GM18519 (cell line): Measurements from ENCODE around the gene FRY.

Experiments used
- ATAC-seq: cut with Tn5 transposase; IDR thresholded peaks from one replicate; pipeline ENCODE4 v1.9.1; 2021; ENCODE audit warnings: mild to moderate bottlenecking, moderate library complexity; ENCODE audit not compliant: unreplicated experiment, low FRiP score

The FRY gene

DNA sequence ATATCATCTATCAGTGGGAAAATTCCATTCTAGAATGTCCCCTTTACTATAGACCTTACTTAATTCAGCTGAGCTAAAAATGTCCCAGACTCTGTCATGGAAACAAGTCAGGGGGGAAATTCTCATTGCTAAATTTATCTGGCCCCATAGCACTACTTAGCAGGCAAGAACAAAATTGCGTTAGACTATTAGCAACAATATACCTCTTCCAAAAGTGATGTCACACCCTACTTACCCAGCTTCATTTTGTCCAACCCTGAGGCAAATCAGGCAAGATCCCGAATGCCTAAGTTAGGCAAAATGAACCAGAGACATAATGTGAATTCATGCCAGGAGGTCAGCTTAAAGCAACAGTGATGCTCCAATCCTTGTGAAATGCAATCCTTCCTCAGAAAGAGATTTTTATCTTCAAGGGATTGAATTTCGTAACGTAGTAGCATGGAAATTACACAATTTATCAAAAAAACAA is 93.7 kb downstream of the FRY start:
- ATAC-seq, result no peak

- ATAC-seq, result no peak
These were observed 94.2 kb downstream of the FRY start for GRCh38 chr13:32125751-32126150.

DNA sequence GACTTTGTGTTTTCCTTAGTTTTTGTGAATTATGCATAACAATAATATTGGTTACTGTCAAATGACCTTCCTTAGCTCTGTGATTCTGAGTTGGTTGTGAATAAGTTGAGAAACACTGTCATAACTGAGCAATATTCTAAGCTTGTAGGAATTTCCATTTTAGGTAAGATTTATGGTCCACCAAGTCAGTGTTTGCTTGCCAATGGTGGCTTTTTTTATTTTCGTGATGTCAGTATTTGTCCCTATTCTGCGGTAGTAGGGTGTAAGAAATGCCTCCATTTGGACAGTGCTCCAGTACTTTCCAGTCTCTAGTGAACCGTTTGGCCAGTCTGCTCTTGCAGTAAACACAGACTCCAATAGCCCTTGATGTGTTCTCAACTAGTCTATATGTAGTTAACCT is 94.7 kb downstream of the FRY start:
- no peak for ATAC-seq

GRCh38 chr13:32126756-32127155 is 95.2 kb downstream of the FRY start:
- ATAC-seq, result no peak

DNA sequence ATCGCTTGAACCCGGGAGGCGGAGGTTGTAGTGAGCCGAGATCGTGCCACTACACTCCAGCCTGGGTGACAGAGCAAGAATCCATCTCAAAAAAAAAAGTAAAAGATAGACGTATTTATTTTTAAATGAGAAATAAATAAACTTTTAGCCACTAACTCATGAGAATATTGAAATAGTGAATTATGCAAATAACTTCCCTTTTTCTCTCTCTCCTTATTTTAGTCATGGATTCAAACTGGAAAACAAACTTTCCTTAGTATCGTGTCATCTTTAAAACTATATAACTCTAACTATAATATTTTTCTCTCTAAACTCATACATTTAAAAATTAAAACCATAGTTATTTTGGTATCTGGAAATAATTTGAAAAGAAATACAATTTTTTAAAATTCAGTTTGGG is 96.1 kb downstream of the FRY start:
- no peak for ATAC-seq

- no peak for ATAC-seq
These were observed 102.9 kb downstream of the FRY start for GRCh38 chr13:32134241-32135055.

DNA sequence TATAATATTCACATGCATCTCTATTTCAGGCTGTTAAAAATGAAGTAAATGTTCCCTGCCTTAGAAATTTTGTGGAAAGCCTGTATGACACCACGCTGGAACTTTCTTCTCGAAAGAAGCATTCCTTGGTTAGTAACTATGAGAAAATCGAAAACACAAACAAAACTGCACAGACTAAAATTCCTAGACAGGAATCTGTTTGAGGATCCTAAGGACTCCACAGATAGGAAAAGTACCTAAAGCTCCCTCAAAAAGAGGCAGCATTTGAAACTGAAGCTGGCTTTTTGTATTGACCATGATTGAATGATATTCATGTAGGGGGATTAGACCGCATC is 103.4 kb downstream of the FRY start:
- no peak for ATAC-seq

DNA sequence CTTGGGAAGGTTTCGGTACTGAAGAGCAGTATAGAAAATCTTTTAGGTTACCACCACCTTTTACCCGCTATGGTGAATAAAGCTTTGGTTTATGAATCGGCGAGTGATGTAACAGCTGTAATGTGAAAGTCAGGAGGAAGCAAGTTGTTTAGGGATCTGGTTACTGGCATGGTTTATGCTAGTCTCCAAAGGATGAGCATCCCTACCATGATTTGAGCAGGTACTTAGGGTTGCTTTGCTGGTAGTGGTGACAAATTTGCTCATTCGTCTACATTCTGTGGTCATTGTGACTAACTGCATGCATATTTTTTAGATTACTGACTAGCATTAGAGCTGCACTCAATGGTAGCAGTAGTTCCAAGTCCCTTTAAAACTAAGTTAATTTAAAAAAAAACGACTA is 104.1 kb downstream of the FRY start:
- ATAC-seq, result no peak

- ATAC-seq, result no peak
These were observed 104.5 kb downstream of the FRY start for GRCh38 chr13:32136061-32136460.

GRCh38 chr13:32136716-32137115 is 105.1 kb downstream of the FRY start:
- ATAC-seq, result no peak

DNA sequence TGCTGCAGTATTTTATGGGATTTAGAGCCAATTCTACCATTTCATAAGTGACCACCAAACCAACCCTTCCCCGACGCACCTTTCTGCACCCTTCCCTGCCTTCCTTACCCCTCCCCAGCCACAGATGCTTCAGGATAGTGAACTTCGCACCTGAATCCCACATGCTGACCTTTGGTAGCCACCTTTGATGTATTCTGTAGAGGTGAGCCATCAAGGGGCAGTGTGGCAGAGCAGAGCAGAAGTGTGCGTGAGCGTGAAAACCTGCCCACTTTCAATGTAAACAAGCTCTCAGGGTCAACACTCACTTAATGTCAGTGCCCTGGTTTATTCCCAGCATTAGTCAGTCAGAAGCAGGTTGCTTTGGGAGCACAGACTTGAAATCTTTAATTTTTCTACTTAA is 107.7 kb downstream of the FRY start:
- ATAC-seq, result no peak

- no peak for ATAC-seq
These were observed 108.5 kb downstream of the FRY start for GRCh38 chr13:32140109-32140508.

GRCh38 chr13:32141462-32141861 is 109.9 kb downstream of the FRY start:
- ATAC-seq, result no peak

DNA sequence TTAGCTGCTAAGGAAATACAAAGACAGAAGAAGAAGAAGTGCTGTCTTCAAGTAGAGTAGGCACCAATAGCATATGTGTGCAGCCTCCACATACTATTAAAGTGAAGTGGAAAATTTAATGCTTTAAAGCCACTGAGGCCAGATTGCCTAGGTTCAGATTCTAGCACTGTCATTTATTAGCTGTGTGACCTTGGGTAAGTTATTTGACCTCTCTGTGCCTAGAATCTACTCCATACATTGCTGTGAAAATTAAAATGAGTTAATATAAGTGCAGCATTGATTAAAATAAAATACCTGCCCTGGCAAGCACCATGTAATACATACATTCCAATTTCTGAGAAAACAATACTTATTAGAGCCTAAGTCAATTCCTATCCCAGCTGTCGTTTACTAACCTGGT is 110.5 kb downstream of the FRY start:
- no peak for ATAC-seq

- no peak for ATAC-seq
These were observed 111.4 kb downstream of the FRY start for GRCh38 chr13:32142956-32143375.

GRCh38 chr13:32147193-32147592 is 115.6 kb downstream of the FRY start:
- ATAC-seq, result no peak

DNA sequence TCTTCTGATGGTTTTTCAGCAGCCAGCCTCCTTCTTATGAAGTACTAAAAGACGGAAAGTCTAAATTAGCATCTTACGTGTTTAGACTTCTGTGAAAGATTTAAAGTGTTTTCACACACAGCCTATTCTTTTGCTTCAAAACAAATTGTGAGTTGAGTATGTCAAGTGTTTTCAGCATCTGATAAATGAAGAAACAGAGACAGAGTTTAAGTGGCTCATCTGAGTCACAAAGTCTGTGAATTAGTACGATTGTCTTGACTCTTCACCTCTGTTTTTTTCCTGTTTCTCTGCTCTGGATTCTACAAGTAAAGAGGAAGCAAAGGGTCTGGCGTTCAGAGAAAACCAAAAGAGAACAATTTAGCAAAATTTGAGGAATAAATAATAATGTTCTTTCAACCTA is 116.4 kb downstream of the FRY start:
- no peak for ATAC-seq

GRCh38 chr13:32150239-32150638 is 118.7 kb downstream of the FRY start:
- no peak for ATAC-seq

DNA sequence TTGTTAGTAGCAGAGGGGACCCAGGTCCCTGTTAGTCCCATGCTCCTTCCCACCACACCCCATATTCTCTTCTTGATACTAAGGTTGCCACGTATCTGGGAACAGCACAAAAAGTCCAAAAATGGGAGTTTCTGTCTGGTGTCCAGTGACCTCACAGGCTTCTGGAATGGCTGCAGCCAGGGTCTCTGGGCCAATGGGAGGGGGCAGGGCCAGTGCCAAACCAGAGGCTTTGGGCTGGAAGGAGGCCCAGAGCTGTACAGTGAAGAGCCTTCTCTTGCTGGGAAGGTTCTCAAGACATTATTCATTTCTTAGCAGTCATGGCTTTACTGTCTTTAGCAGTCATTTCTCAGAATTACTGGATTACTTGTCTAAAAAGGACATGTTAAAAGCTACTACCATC is 119.2 kb downstream of the FRY start:
- no peak for ATAC-seq

- no peak for ATAC-seq
These were observed 119.7 kb downstream of the FRY start for GRCh38 chr13:32151240-32151639.

GRCh38 chr13:32153056-32153455 is 121.5 kb downstream of the FRY start:
- ATAC-seq, result no peak

DNA sequence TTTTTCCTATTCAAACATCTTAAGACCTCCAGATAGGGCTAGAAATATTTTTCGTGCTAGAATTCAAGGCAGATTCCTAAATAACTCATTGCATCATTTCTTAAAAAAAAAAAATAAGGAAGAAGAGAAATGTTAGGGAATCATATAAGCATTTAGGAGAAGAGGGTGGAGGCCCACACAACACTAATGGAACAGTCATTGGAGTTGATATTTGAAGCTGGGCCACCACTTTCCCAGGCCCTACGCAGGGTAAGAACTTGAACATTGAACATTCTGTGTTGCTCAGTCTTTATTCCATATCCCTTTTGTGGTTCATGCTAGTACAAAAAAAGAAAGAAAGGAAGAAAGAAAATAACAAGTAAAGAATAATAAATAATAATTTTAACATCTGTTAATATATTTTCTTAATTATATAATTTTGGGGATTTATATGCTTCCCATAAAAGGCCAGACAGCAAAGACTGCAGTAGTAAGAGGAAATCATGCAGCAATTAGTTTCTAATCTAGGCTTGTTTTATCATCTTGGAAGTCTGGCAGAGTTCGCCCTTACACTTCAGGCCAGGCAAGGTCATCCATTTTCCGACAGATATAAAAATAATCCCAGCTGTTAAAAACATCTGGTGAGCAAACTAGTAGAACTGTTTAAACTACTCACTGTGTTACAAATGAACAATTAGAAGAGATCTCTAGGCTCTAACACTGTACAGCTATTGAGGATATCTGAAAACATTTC is 127.7 kb downstream of the FRY start:
- no peak for ATAC-seq
